Adipocyte (in vitro differentiated cells): ENCODE measurements around the gene IFT88.
"Not testable (repeated sequence)": the region's sequence is repeated elsewhere in the genome, so short reads cannot be mapped to it uniquely, and the experiment has no call there.

ENCODE experiments used
- DNase-seq: peaks from one replicate; pipeline ENCODE4 v3.0.0-alpha.2; 2015; ENCODE audit warnings: low read depth
- H3K27me3 ChIP-seq: replicated peaks from 2 replicates; pipeline ENCODE4 v1.7.0; 2013; ENCODE audit warnings: mild to moderate bottlenecking, low read length, moderate library complexity; ENCODE audit not compliant: control insufficient read depth, insufficient read depth
- H3K36me3 ChIP-seq: 2 replicates; pipeline ENCODE4 v1.7.0; 2013; ENCODE audit warnings: low read length, mild to moderate bottlenecking, moderate library complexity; ENCODE audit not compliant: control insufficient read depth, insufficient read depth, severe bottlenecking
- H3K4me1 ChIP-seq: 2 replicates; pipeline ENCODE4 v1.7.0; 2013; ENCODE audit warnings: mild to moderate bottlenecking, low read length, moderate library complexity; ENCODE audit not compliant: control insufficient read depth, insufficient read depth
- H3K4me3 ChIP-seq: 2 replicates; pipeline ENCODE4 v1.7.0; 2013; ENCODE audit warnings: mild to moderate bottlenecking, low read length, moderate library complexity
- H3K9ac ChIP-seq: 2 replicates; pipeline ENCODE4 v1.7.0; 2013; ENCODE audit warnings: mild to moderate bottlenecking, low read length, moderate library complexity
- H3K9me3 ChIP-seq: 2 replicates; pipeline ENCODE4 v1.7.0; 2013; ENCODE audit warnings: mild to moderate bottlenecking, low read length, moderate library complexity; ENCODE audit not compliant: control insufficient read depth

IFT88 gene

DNA sequence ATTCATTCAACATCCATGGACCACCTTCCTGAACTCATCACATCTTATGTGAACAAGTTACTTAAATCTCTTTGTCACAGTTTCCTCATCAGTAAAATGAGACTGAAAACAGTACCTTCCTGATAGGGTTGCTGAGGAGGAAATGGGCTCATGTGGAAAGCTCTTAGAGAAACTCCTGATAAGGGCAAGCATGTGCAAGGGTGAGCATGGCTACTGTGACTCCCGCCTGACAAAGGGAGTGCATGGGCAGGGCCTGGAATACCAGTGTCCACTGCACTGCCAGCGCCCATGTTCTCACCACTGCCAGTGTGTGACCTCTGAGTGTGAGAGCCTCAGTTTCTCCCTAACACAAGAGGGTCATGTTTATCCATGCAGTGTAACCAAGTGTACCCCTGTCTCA is 109.3 kb downstream of the IFT88 start:
- Histone ChIP-seq H3K9ac (no peak overlapping the region), H3K27me3 (peaks cover 20% of the 10 kb centered on the region), H3K4me3 (no peak overlapping the region), H3K36me3 (no peaks in the 10 kb centered on the region), H3K9me3 (no peaks in the 10 kb centered on the region), H3K4me1 (peaks cover 22% of the 10 kb centered on the region)
- no peak for DNase-seq

DNA sequence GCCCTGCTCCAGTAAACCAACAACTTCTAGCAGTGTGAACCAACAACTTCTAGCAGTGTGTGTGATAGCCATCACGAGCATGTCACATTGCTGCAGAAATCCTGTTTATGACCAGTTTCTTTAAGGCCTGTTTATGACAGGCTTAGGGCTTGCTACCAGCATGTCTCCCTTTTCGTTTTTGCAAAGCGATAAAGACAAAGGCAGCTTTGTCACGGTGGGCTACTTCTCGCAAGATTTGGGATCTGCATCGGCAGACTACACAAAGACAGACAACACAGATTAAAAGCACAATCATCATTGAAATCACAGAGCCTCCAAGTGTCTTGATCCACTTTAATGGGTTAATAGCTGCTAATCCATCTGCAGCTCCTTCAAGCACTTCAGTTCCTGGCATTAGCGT is 111.6 kb downstream of the IFT88 start:
- Histone ChIP-seq H3K27me3 (peaks cover 20% of the 10 kb centered on the region), H3K4me1 (peaks cover 16% of the 10 kb centered on the region)
- H3K9me3 ChIP-seq, H3K36me3 ChIP-seq, H3K4me3 ChIP-seq, DNase-seq, H3K9ac ChIP-seq: not testable (repeated sequence)

DNA sequence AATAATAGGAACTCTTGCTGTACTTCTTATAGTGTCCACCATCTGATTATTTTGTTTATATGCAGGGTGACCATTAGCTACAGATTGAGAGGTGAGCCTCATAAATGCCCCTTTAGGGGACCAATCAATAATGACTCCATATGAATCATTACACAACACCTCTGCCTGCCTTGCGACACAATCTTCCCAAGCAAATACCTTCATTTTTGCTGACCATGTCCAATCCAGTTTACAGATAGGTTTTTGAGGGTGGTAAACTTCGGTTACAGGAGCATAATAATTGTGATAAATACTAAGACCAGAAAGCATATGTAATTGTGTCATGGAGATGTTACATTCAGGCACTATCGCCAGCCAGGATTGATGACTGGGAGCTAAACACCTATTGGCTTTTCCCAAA is 112.9 kb downstream of the IFT88 start:
- DNase-seq, result no peak
- Histone ChIP-seq H3K36me3 (no peaks in the 10 kb centered on the region), H3K27me3 (peaks cover 20% of the 10 kb centered on the region), H3K9ac (no peak overlapping the region), H3K4me1 (peaks cover 20% of the 10 kb centered on the region), H3K4me3 (no peak overlapping the region), H3K9me3 (no peaks in the 10 kb centered on the region)

DNA sequence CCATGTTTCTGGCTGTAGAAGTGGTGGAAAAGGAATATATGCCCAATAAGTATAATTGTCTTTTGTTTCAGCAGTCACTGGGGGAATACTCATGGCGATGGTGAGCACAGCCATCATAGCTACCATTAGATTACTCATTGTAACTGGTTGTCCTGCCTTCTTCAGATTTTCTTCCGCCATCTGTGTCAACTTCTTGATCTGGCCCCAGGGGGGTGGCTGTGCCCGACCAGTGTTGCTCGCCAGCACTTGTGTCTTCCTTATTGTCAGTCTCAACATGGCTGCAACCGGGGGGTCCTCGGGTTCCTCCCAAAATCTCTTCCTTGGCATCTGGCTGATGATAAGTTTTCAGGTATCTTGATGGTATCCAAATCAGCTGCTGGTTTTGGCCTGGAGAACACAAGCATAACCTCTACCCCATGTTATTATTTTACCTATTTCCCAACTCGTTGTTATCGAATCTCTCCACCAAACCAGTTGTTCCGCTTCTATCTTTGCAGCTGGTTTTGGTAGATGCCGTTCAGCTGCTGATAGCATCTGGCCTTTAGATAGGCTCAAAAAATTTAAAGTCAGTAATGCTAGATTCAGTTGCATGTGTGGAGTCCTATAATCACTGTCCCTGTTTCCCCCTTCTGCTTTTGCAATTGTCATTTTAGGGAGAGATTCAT is 113.6 kb downstream of the IFT88 start:
- Histone ChIP-seq H3K9me3 (no peaks in the 10 kb centered on the region), H3K27me3 (peaks cover 20% of the 10 kb centered on the region), H3K4me3 (no peak overlapping the region), H3K36me3 (no peaks in the 10 kb centered on the region), H3K4me1 (peaks cover 22% of the 10 kb centered on the region), H3K9ac (no peak overlapping the region)
- no peak for DNase-seq

DNA sequence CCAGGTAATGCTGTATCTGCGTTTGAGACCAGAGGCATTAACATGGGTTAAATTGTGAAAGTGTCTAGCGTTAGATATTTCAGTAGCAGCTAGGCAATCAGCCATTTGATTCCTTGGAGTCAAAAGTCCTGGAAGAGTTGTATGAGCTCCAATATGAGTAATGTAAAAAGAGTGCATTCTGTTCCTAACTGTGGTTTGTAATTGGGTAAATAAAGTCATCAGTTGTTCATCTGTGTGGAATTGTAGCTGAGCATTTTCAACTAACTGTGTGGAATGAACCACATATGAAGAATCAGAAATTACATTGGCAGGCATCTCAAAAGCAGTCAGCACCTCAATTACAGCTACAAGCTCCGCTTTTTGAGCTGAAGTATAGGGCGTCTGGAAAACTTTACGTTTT is 114.5 kb downstream of the IFT88 start:
- H3K36me3 ChIP-seq, H3K4me3 ChIP-seq, H3K9ac ChIP-seq, H3K9me3 ChIP-seq: not testable (repeated sequence)
- peak; percentile 63 for DNase-seq
- Histone ChIP-seq H3K4me1 (peaks cover 22% of the 10 kb centered on the region), H3K27me3 (peaks cover 15% of the 10 kb centered on the region)

DNA sequence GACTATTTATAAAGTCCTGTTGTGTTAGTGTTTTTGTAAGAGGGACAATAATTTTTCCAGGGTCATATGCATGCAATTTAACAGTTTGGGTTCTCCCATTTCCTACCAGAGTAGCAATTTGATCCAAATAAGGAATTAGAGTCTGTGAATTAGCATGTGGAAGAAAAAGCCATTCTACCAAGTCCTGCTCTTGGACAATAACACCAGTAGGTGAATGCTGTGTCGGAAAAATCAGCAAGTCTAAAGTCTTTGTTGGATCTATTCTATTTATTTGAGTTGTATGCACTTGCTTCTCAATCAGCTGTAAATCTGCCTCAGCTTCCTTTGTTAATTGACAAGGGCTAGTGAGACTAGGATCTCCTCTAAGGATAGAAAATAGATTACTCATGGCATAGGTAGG is 115.1 kb downstream of the IFT88 start:
- Histone ChIP-seq H3K4me3 (no peak overlapping the region), H3K27me3 (peaks cover 15% of the 10 kb centered on the region), H3K36me3 (no peaks in the 10 kb centered on the region), H3K9me3 (no peaks in the 10 kb centered on the region), H3K9ac (no peak overlapping the region), H3K4me1 (peaks cover 22% of the 10 kb centered on the region)
- no peak for DNase-seq

DNA sequence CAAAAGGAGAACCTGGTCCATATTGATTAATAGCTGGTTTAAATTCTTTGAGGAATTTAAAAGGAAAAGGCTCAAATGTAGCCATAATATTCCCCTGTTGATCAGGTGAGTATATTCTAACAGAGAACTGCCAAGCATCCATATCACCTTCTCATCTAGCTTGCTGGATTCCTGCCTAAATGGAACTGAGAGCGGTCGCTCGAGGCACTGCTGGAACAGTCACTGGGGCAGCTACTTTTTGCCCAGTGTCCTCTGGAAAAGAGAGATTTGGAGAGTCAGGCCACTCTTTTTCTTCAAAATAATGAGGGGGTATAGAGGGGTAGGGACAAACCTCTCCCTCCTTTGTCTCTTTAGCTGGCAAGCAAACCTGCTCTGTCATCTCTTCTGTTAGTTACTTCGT is 117.1 kb downstream of the IFT88 start:
- H3K4me1 ChIP-seq, result peaks cover 22% of the 10 kb centered on the region
- no peaks in the 10 kb centered on the region for H3K9me3 ChIP-seq
- H3K27me3 ChIP-seq, result peaks cover 13% of the 10 kb centered on the region
- no peak overlapping the region for H3K4me3 ChIP-seq
- H3K9ac ChIP-seq, result no peak overlapping the region
- no peak for DNase-seq
- no peaks in the 10 kb centered on the region for H3K36me3 ChIP-seq

DNA sequence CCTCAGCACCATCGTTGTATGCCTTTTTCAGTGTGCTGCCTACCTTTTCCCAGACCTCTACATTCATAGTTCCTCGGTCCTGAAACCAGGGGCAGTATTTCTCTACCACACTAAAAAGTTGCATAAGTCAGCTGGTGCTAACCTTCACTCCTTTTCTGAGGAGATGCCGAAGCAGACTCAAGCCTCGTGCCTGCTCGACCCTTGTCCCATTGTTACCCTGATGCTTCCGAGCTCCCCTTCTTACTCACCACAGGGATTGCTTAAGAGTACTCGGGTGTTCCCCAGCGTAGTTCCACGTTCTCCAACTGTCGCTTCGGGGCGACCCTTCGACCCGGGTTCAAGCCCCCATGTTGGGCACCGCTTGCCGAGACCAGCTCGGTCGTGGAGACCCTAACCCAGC is 117.6 kb downstream of the IFT88 start:
- Histone ChIP-seq H3K27me3 (peaks cover 8% of the 10 kb centered on the region), H3K9ac (no peak overlapping the region), H3K36me3 (no peaks in the 10 kb centered on the region), H3K4me1 (peaks cover 22% of the 10 kb centered on the region), H3K9me3 (no peaks in the 10 kb centered on the region), H3K4me3 (no peak overlapping the region)
- no peak for DNase-seq

DNA sequence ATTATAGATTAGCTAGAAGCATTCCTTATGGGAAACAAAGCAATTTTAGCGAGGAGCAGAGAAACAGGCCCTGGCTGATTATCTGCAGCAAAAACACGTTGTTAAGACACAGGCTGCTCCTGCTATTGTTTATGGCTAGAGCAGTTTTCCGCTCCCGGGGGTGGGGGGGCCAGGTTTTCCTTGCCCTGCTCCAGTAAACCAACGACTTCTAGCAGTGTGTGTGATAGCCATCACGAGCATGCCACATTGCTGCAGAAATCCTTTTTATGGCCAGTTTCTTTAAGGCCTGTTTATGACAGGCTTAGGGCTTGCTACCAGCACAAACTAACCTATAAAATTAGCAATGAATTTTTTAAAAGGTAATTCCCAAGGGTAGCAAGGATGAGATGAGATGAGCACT is 118.1 kb downstream of the IFT88 start:
- H3K27me3 ChIP-seq, result peaks cover 8% of the 10 kb centered on the region
- peaks cover 22% of the 10 kb centered on the region for H3K4me1 ChIP-seq
- H3K9ac ChIP-seq, result no peak overlapping the region
- H3K9me3 ChIP-seq, result no peaks in the 10 kb centered on the region
- no peaks in the 10 kb centered on the region for H3K36me3 ChIP-seq
- no peak for DNase-seq
- H3K4me3 ChIP-seq, result no peak overlapping the region

DNA sequence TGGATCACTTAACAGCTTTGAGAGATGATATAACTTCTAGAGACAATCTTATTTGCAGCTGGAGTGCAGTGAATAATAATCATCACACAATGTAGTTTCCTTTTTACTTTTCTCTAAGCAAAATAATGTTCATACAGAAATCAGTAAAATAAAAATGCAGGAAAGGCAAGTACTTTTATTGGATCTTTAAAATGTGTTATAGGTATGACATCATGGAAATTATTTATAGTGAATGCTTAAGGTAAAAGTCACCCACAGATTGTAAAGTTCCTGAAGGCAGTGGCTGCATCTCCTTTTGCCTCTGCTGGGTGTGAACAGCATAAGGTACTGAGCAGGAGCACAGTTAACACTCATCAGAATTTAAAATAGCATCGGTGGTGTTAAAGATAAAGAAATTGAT is 119.2 kb downstream of the IFT88 start:
- H3K36me3 ChIP-seq, result no peaks in the 10 kb centered on the region
- no peaks in the 10 kb centered on the region for H3K27me3 ChIP-seq
- no peak for DNase-seq
- peaks cover 19% of the 10 kb centered on the region for H3K4me1 ChIP-seq
- H3K4me3 ChIP-seq, result no peak overlapping the region
- H3K9ac ChIP-seq, result no peak overlapping the region
- no peaks in the 10 kb centered on the region for H3K9me3 ChIP-seq

DNA sequence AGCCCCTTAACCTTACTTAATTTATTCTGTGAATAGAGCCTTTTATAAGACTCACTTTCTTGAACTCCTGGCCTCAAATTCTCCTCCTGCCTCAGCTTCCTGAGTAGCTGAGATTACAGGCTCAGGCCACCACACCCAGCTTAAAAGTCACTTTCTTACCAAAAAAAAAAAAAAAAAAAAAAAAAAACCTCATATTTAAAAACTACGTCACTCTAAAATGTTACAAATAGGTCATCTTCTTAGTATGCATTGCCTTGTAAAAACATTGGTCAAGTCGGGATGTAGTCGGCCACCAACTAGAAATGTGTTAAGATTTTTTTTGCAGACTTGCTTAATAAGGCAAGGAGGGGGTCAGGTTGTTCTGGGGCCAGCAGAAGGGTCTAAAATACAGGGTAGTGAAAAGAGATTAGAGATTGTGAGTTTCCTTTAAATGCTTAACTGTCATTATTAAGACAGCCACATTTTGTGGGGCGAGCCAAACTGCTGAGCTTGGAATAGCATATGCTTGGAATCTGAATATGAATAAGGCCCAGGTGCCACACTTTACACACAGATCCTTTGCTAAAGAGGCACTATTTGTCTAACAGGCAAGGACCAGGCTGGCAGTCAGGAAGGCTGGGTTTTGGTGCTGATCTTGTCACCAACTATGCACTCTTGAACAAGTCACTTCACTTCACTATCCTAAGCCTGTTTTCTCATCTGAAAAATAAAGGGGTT is 120.1 kb downstream of the IFT88 start:
- Histone ChIP-seq H3K27me3 (no peaks in the 10 kb centered on the region), H3K9me3 (no peaks in the 10 kb centered on the region), H3K4me1 (peaks cover 12% of the 10 kb centered on the region), H3K4me3 (no peak overlapping the region), H3K36me3 (no peaks in the 10 kb centered on the region), H3K9ac (no peak overlapping the region)
- DNase-seq, result no peak

DNA sequence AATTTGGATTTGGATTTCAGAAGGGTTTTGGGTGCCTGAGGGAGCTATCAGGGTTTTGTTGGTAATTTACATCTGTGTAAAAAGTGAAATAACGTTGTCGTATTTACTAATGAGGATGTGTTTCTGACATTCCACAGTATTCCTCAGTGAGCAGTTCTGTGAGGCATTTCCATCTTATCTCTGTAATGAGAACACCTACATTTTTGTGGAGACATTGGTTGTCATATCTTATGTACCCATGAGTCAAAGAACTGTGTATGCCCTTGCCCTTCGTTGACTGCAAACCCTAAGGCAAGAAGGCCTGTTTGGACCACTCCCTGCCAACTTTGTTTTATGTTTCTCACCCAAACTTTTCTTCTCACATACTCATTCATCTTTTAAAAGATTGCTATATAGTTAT is 122.3 kb downstream of the IFT88 start:
- Histone ChIP-seq H3K27me3 (peaks cover 2% of the 10 kb centered on the region), H3K9ac (no peak overlapping the region), H3K9me3 (no peaks in the 10 kb centered on the region), H3K36me3 (no peaks in the 10 kb centered on the region), H3K4me1 (peaks cover 8% of the 10 kb centered on the region), H3K4me3 (no peak overlapping the region)
- DNase-seq, result no peak
